Measurements from ENCODE around the gene VPS36.
A peak's percentile ranks its signal among the peaks of the same experiment; 100 is the strongest.

VPS36 gene

DNA sequence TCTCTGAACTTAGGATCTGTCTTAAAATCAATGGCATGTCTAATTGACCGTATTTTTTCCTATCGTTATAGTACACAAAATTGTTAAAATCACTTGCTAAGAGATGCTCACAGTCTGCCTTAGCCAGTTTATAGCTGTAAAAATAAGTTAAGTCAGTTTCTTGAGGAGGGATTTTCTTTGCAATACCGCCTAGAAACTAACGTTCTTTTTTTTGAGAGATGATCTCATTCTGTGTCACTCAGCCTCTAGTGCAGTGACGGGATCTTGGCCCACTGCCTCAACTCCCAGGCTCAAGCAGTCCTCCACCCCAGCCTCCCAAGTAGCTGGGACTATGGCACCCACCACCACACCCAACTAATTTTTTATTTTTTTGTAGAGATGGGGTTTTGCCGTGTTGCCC lies 9.2 kb upstream of the VPS36 start:
- no peak for DNase-seq (ENCODE audit: low read depth)
- in situ Hi-C loops (cut with HindIII; ENCODE audit: low sequenced_read_pairs) = no loop called here
- TF ChIP-seq, protein P1, sequence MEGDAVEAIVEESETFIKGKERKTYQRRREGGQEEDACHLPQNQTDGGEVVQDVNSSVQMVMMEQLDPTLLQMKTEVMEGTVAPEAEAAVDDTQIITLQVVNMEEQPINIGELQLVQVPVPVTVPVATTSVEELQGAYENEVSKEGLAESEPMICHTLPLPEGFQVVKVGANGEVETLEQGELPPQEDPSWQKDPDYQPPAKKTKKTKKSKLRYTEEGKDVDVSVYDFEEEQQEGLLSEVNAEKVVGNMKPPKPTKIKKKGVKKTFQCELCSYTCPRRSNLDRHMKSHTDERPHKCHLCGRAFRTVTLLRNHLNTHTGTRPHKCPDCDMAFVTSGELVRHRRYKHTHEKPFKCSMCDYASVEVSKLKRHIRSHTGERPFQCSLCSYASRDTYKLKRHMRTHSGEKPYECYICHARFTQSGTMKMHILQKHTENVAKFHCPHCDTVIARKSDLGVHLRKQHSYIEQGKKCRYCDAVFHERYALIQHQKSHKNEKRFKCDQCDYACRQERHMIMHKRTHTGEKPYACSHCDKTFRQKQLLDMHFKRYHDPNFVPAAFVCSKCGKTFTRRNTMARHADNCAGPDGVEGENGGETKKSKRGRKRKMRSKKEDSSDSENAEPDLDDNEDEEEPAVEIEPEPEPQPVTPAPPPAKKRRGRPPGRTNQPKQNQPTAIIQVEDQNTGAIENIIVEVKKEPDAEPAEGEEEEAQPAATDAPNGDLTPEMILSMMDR (IDR thresholded peaks at IDR 0.05; ENCODE audit: low read depth, low read length, missing control alignments) = no peak
- H3K4me3 ChIP-seq (ENCODE audit: low read depth, low read length) = no peak overlapping the region

DNA sequence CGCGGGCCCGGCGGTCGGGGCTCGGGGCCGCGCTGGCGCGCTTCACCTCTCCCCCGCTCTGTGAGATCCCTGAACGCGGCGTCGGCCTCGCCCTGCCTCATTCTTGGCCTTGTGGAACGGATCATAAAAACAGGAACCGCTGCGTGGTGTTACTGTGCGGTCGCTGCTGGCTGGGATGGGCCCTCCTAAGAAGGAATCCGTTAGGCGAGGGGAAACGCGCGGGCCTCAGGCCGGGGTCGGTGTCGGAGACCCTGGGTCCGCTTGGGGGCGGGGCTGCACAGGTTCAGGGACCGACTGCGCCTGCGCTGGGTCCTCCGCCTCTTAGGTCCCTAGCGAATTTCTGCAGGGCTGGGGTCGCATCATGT lies 5.2 kb upstream of the VPS36 start:
- TF ChIP-seq, protein P1 (IDR thresholded peaks at IDR 0.05; ENCODE audit: low read depth, low read length, missing control alignments) = no peak
- DNase-seq (ENCODE audit: low read depth) = peak; percentile 27
- H3K4me3 ChIP-seq (ENCODE audit: low read depth, low read length) = peak overlapping the region; percentile 76
- in situ Hi-C loops (cut with HindIII; ENCODE audit: low sequenced_read_pairs) = no loop called here

DNA sequence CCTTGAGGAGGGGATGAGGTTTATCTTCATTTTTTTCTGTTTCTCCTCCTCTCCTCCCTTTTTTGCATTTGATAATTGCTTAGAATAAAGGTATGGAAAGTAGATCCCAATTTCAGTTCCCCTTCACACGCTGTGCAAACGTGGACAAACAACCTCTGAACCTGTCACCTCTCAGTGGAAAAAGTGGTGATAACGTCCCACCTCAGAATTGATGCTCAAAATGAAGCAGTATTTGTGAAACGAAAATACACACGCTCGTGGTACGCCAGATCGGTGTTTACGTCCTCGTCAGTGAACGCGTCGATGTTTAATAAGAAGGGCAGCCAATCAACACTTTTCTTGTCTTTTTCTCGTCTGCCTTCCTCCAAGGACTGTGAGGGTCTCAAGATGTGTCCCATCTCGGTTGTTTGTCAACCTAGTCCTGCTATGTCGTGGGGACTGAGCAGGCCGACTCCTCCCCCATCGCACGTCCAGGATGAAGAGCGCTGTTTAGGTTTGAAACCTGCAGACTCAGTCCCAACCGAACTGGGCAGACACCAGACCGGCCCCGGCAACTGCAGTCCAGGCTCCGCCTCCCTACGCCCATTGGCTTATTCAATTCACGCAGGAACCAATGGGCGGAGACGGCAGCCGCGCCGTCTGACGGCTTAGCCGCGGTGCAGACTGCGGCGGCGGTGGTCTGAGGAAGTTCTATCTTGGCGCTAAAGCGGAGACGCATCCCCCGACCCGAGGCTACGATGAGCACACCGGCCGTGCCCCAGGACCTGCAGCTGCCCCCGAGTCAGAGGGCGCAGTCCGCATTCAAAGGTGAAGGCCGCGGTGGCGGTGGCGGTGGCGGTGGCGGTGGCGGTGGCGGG lies 4.6 kb upstream of the VPS36 start, which contains the start of gene CKAP2:
Gene CKAP2 (plus strand): TSS at position 659 of the 857 bp plus-strand sequence. CDS start 79 bp downstream, at position 738.
- TF ChIP-seq, protein P1 (IDR thresholded peaks at IDR 0.05; ENCODE audit: low read depth, low read length, missing control alignments) = no peak
- in situ Hi-C loops (cut with HindIII; ENCODE audit: low sequenced_read_pairs) = no loop called here
- peak; percentile 84 for DNase-seq (ENCODE audit: low read depth)
- peak within 1 kb of the TSS; percentile 76 for H3K4me3 ChIP-seq (ENCODE audit: low read depth, low read length)

DNA sequence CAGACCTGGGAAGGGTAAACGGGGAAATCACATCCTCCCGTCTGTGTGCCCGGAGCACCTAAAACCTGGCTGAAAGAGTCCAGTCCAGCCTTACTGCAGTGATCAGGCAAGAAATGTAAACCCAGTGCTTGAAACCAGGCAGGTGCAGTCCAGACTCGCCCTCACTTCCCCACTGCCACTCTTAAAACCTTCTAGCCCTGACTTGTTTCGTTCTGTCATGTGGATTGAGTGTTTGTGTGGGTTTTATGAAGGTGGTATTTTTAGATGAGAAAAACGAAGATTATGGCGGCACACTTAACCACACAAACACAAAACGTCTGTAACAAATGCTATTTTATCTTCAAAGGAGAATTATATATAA lies 4.0 kb upstream of the VPS36 start:
- no peak for DNase-seq (ENCODE audit: low read depth)
- H3K4me3 ChIP-seq (ENCODE audit: low read depth, low read length) = peak overlapping the region; percentile 76
- TF ChIP-seq, protein P1 (IDR thresholded peaks at IDR 0.05; ENCODE audit: low read depth, low read length, missing control alignments) = no peak
- in situ Hi-C loops (cut with HindIII; ENCODE audit: low sequenced_read_pairs) = no loop called here

DNA sequence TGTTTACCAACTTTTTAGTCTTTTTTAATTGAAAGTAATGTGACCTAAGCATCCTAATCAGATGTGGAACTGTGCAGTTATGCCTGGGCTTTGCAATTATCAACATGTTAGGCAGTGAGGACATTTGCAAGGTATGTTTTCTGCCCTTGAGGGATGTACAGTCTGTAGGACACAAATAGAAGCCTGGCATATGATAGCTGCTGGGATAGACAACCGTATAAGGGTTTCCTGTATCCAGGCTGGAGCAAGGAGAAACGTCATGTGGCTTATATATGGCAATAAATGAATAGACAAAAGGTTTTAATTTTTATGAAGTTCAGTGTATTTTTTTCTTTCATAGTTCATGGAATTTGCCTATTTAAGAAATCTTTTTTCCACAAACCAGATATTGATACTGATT lies 2.0 kb upstream of the VPS36 start:
- no peak for DNase-seq (ENCODE audit: low read depth)
- in situ Hi-C loops (cut with HindIII; ENCODE audit: low sequenced_read_pairs) = no loop called here
- H3K4me3 ChIP-seq (ENCODE audit: low read depth, low read length) = no peak overlapping the region
- TF ChIP-seq, protein P1 (IDR thresholded peaks at IDR 0.05; ENCODE audit: low read depth, low read length, missing control alignments) = no peak

DNA sequence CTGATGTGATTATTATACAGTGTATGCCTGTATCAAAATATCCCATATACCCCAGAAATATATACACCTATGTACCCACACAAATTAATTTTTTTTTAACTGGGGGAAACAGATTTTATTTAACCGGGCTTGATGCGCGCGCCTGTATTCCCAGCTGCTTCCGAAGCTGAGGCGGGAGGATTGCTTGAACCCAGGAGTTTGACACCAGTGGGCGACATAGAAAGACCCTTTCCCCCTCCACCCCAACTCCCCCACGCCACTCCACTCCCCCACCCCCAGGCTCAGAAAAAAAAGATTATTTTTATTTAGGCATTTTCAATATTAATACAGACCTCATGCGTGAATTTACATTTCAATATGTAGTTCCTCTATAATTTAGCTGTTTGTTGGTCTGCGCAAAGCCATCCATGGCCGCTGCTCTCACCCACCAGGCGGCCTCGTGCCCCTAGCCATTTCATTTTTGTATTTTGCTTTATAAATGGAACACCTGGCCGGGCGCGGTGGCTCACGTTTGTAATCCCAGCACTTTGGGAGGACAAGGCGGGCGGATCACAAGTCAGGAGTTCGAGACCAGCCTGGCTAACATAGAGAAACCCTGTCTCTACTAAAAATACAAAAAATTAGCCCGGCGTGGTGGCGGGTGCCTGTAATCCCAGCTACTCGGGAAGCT lies 836 bp upstream of the VPS36 start:
- TF ChIP-seq, protein P1 (IDR thresholded peaks at IDR 0.05; ENCODE audit: low read depth, low read length, missing control alignments) = no peak
- in situ Hi-C loops (cut with HindIII; ENCODE audit: low sequenced_read_pairs) = no loop called here
- no peak overlapping the region for H3K4me3 ChIP-seq (ENCODE audit: low read depth, low read length)
- DNase-seq (ENCODE audit: low read depth) = no peak

All from astrocyte of the cerebellum (primary cell).